ENCODE results near the gene ATP5IF1. TPM values are rescaled to one million over a fixed set of nuclear protein-coding genes. Genes with fewer than 3 reads are reported as not detected.

The ATP5IF1 gene
- total and polyA plus RNA-seq, 9 of the 15 experiments (the other 6 are each of a cell fraction or from before 2014, with no cell fraction given): 292 to 1,422 (median 388) TPM

DNA sequence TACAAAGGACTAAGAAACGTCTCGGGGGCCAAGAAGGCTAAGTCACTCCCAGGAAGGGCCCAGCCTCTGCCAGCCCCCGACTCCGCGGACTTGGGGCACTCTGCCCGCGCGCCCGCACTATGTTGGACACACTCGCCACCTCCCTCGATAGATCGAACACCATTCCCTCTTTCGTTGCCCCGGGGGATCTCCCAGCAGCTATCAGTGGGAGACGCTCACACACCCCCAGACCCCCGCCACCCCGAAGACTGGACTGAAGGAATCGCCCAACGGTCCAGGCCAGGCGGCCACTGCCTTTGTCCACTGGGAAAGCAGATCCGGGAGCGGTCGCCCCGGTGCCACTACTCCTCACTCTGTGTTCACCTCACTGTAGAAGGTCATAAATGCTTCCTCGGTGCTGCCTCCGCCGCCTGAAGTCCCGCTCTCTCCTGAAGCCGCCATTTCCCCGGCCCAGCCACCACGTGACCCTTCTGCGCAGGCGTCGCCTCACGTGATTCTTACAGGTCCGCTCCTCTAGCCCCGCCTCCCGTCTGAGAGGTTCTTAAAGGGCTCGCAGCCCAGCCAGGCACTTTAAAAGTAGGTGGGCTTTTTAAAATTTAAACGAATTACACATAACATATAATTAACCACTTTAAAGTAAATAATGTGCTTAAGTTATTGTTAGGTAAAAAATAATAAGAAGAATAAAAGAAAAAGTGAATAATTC lies 3.2 kb upstream of the ATP5IF1 start, which contains the start of gene DNAJC8 (continued):
- TF ChIP-seq ATF1 (CRISPR knock-in tag; IDR thresholded peaks at IDR 0.05) (no peak), ATF1 (tag; IDR thresholded peaks at IDR 0.05) (peak; percentile 75), TBL1XR1 (IDR thresholded peaks at IDR 0.05; ENCODE audit: low read length in 2 of 2) (peak in 1 of 2 experiments; percentile 51; a peak in 2 of 4 replicates), TRIM24 (IDR thresholded peaks at IDR 0.05) (no peak), PHTF2 (CRISPR knock-in tag; IDR thresholded peaks at IDR 0.05) (no peak), MAZ (CRISPR knock-in tag; conservative IDR thresholded peaks at IDR 0.05 in 1 of 2, IDR thresholded peaks at IDR 0.05 in 1 of 2) (peak; percentile 48 to 79; a peak in 3 of 4 replicates), NFRKB (IDR thresholded peaks at IDR 0.05; ENCODE audit: low read depth) (peak; percentile 86), SOX6 (IDR thresholded peaks at IDR 0.05) (no peak), SRSF1 (IDR thresholded peaks at IDR 0.05; ENCODE audit: low read depth, low read length) (no peak), PRPF4 (IDR thresholded peaks at IDR 0.05; ENCODE audit: insufficient read depth, low read depth, low read length, poor library complexity, severe bottlenecking) (no peak), ESRRB (CRISPR knock-in tag; IDR thresholded peaks at IDR 0.05; ENCODE audit: borderline replicate concordance) (no peak), ZBTB1 (CRISPR knock-in tag; IDR thresholded peaks at IDR 0.05; ENCODE audit: borderline replicate concordance, low read depth) (0 out of 2 replicates have a peak, but pooled peaks have one; percentile 58), ZNF444 (CRISPR knock-in tag; IDR thresholded peaks at IDR 0.05) (no peak), NBN (IDR thresholded peaks at IDR 0.05; ENCODE audit: low read depth) (no peak), LEF1 (IDR thresholded peaks at IDR 0.05) (peak; percentile 67; the same call in 1 of the 2 replicates)
- TF ChIP-seq, protein P1, sequence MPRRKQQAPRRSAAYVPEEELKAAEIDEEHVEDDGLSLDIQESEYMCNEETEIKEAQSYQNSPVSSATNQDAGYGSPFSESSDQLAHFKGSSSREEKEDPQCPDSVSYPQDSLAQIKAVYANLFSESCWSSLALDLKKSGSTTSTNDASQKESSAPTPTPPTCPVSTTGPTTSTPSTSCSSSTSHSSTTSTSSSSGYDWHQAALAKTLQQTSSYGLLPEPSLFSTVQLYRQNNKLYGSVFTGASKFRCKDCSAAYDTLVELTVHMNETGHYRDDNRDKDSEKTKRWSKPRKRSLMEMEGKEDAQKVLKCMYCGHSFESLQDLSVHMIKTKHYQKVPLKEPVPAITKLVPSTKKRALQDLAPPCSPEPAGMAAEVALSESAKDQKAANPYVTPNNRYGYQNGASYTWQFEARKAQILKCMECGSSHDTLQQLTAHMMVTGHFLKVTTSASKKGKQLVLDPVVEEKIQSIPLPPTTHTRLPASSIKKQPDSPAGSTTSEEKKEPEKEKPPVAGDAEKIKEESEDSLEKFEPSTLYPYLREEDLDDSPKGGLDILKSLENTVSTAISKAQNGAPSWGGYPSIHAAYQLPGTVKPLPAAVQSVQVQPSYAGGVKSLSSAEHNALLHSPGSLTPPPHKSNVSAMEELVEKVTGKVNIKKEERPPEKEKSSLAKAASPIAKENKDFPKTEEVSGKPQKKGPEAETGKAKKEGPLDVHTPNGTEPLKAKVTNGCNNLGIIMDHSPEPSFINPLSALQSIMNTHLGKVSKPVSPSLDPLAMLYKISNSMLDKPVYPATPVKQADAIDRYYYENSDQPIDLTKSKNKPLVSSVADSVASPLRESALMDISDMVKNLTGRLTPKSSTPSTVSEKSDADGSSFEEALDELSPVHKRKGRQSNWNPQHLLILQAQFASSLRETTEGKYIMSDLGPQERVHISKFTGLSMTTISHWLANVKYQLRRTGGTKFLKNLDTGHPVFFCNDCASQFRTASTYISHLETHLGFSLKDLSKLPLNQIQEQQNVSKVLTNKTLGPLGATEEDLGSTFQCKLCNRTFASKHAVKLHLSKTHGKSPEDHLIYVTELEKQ (CRISPR knock-in tag; IDR thresholded peaks at IDR 0.05): no peak
- TF ChIP-seq, protein P2, sequence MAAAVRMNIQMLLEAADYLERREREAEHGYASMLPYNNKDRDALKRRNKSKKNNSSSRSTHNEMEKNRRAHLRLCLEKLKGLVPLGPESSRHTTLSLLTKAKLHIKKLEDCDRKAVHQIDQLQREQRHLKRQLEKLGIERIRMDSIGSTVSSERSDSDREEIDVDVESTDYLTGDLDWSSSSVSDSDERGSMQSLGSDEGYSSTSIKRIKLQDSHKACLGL (CRISPR knock-in tag; IDR thresholded peaks at IDR 0.05; ENCODE audit: borderline replicate concordance, poor library complexity, severe bottlenecking): peak; percentile 64
- TF ChIP-seq, protein P3, sequence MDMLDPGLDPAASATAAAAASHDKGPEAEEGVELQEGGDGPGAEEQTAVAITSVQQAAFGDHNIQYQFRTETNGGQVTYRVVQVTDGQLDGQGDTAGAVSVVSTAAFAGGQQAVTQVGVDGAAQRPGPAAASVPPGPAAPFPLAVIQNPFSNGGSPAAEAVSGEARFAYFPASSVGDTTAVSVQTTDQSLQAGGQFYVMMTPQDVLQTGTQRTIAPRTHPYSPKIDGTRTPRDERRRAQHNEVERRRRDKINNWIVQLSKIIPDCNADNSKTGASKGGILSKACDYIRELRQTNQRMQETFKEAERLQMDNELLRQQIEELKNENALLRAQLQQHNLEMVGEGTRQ (CRISPR knock-in tag; IDR thresholded peaks at IDR 0.05): peak; percentile 100
- TF ChIP-seq, protein P4, sequence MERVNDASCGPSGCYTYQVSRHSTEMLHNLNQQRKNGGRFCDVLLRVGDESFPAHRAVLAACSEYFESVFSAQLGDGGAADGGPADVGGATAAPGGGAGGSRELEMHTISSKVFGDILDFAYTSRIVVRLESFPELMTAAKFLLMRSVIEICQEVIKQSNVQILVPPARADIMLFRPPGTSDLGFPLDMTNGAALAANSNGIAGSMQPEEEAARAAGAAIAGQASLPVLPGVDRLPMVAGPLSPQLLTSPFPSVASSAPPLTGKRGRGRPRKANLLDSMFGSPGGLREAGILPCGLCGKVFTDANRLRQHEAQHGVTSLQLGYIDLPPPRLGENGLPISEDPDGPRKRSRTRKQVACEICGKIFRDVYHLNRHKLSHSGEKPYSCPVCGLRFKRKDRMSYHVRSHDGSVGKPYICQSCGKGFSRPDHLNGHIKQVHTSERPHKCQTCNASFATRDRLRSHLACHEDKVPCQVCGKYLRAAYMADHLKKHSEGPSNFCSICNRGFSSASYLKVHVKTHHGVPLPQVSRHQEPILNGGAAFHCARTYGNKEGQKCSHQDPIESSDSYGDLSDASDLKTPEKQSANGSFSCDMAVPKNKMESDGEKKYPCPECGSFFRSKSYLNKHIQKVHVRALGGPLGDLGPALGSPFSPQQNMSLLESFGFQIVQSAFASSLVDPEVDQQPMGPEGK (CRISPR knock-in tag; IDR thresholded peaks at IDR 0.05; ENCODE audit: borderline replicate concordance): no peak
- TF ChIP-seq, protein P5, sequence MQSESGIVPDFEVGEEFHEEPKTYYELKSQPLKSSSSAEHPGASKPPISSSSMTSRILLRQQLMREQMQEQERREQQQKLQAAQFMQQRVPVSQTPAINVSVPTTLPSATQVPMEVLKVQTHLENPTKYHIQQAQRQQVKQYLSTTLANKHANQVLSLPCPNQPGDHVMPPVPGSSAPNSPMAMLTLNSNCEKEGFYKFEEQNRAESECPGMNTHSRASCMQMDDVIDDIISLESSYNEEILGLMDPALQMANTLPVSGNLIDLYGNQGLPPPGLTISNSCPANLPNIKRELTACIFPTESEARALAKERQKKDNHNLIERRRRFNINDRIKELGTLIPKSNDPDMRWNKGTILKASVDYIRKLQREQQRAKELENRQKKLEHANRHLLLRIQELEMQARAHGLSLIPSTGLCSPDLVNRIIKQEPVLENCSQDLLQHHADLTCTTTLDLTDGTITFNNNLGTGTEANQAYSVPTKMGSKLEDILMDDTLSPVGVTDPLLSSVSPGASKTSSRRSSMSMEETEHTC (IDR thresholded peaks at IDR 0.05): peak; percentile 97

Data from K562 (cell line).